Suppressor macrophage treated with lipopolysaccharide for 1 hour (primary cell): ENCODE measurements around the gene DNTT.

Source experiments
- DNase-seq, 3 donors: peaks; one replicate each; pipeline ENCODE4 v3.0.0-alpha.2; 2020 to 2022

DNTT gene

GRCh38 chr10:96311180-96311715 is 7.0 kb downstream of the DNTT start:
- no peak for DNase-seq

DNA sequence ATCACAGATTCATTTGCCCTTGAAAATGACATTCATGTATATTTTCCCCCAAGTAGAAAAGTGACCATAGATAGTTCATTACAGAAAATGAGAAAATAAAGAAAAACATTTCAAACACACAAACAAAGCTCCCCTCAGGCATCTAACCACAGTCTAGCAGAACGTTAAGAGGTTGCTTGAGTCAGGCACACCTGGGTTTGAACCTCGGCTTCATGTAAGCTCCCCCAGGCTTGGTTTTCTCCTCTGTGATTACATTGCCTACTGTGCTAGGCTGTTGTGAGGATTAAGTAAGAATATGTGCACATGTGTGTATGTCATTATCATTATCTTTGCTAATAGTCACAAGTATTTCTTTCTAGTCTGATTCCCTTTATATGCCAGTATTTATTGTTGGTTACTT is 9.1 kb downstream of the DNTT start:
- no peak for DNase-seq

DNA sequence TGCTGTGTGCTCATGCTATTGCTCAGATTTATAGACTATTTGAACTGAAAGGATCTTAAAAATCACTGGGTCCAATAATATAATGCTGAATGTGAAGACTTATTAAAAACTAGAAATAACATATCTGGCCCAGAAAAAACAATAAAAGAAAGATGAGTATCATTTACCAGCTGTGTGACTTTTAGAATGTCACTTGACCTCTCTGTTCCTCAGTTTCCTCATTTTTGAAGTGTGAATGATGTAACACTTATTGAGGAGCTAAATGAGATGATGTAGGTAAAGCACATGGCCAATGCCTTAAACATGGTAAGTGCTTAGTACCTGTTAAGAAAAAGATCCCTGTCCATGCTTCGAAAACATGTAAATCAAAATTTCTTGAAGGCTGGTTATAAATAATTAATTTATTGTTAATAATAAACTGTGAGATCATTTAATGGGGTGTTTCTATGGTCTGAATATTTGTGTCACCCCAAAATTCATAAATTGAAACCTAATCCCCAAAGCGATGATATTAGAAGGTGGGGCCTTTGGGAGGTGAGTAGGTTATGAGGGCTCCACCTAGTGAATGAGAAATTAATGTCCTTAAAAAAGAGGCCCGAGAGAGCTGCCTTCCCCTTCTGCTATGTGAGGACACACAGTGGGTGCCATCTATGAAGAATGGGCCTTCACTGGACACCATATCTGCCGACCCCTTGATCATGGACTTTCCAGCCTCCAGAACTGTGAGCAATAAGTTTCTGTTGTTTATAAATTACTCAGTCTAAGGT is 13.0 kb downstream of the DNTT start:
- DNase-seq, result no peak

DNA sequence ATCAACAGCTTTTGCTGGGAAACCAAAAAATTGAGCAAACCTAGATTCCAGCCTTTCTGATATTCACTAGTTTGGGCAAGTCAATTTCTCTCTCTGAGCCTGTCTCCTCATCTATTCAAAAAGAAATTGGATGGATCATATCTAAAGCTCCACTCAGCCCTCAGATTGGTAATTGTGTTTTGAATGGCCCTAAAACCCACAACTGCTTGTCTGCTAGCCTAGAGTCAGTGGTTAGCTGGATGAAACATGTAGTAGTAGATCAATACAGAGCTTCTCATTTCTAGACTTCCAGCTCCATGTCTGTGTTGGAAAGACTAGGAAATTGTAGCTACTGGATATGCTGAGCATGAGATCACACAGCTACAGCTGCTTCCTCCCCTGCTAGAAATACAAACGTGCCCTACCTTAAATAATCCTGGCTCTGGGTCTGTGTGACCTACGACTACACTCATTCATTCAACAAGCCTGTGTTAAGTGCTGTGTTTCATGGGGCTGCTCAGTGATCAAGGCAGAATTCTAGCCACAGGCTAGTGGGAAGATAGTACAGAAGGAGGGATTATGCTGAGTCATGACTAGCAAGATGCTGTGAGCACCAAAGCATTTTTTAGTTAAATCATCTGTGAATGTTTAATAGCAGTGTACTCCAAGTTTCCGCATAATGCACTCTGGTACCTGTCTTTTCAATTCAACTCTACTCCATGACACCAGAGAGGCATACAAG is 15.7 kb downstream of the DNTT start:
- DNase-seq, result no peak

GRCh38 chr10:96321822-96322221 is 17.6 kb downstream of the DNTT start:
- no peak for DNase-seq

- DNase-seq, result no peak
These were observed 18.0 kb downstream of the DNTT start for GRCh38 chr10:96322275-96322674.

DNA sequence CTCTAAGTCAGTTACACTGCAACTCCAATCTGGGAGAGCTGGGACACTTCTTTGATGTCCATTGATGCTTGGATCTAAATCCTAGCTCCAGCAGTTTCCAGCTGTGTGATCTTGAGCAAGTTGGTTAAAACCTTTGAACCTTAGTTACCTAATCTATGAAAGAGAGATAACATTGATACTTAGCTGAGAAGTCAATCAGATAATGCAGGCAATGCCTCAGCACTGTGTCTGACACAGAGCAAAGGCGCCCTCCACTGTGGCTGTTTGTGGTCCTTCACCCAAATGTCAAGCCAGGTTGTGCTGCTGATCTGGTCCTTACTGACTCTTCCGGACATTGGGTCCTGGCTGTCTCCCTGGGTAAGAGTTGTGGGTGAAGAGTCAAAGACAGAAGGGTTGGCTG is 20.2 kb downstream of the DNTT start:
- DNase-seq, result no peak

DNA sequence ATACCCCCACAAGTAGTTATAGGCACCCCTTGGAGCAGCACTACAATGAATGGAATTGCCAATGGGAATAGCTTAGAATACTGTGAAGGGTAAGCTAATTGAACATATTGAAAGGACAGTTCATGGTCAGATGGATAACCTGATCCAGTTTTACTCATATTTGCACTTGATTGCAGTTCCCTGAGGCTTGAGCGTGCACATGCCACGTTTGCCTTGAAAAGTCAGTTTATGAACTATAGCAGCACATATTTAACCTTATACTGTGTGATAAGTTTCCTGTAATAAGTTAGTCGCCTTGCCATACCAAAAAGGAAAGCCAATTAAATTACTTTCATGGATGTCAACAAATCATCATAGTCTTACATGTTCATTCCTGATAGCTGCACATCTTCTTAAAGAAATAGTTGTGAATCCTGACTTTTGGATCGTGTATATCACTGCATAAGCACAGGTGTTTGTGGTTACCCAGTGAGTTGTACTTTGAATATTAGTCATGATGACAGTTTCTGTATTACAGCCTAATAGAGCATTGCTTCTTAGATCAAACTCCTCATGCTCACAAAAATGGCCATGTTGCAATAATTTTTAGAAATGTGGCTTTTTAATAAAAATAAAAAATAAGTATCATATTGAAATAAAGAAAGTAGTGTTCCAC is 21.6 kb downstream of the DNTT start:
- no peak for DNase-seq

DNA sequence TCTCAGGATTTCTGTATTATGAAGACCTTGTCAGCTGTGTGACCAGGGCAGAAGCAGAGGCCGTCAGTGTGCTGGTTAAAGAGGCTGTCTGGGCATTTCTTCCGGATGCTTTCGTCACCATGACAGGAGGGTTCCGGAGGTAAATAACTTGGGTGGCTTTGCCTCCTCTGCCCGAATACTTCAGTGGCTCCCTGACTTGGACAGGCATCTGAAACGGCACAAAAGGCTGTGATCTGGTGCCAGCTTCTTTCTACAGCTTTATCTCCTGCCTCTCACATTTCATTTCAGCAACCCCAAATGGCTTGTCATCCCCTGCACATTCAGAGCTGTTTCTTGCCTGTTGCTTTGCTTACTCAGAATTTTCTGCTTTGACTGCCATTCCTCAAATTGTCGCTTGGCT is 23.2 kb downstream of the DNTT start:
- DNase-seq, result no peak

GRCh38 chr10:96333101-96333500 is 28.9 kb downstream of the DNTT start:
- DNase-seq, result no peak

DNA sequence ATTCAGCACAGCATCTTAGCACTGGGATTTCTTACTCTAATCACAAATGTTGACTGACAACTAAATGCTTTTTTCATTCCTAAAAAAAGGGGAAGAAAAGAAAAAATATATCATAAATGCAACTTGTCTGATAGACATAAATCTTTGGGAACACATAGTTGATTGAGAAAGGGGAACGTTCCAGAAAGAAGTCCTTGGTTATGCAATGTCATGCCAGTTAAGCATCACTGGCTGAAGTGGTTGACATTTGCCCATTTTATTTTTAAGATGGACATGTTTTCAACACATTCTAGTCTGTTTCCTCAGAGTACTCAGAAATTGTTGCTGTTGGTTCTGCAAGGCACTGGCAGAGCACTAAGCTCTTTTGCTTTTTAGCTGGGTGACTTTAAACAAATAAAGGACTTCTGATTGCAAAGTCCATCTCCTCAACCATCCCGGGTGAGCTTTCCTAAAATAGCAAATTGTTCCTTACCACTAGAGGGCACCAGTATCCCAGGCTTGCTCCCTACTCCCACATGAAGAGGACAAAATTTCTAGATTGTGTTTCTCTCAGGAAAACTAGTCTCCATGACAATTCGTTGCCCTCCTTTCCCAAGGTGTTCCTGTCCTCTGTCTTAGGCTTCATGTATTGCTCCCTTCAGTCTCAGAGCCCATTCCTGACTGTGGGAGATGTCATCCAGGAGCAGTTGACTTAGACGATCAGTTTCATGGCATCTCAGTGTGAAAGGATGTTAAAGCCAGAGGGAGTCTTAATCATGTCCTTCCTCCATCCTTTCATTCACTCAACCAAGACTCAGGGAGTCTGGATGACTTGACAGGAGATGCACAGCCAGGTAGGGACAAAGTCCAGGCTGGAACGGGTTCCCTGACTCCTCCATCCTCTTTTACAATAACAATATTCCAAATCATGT is 30.6 kb downstream of the DNTT start:
- peak; percentile 45 to 63 (median 59) for DNase-seq

DNA sequence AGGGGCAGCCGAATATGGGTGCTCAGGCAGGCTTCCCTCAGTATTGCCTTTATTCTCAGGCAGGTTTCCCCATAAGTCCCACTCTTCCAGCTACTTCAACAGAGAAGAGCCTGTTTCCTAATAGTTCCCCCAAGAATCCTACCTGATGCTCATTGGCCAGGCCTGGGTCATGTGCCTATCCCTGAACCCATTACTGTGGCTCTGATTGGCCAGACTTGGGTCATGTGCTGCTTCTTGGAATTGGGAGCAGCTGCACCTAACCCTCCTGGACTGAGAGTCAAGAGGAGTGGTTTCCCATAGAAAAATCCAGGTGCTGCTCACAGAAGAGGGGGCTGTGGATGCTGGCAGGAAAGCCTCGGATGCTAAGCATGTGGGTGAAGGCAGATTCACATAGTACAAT is 32.9 kb downstream of the DNTT start:
- DNase-seq, result no peak

DNA sequence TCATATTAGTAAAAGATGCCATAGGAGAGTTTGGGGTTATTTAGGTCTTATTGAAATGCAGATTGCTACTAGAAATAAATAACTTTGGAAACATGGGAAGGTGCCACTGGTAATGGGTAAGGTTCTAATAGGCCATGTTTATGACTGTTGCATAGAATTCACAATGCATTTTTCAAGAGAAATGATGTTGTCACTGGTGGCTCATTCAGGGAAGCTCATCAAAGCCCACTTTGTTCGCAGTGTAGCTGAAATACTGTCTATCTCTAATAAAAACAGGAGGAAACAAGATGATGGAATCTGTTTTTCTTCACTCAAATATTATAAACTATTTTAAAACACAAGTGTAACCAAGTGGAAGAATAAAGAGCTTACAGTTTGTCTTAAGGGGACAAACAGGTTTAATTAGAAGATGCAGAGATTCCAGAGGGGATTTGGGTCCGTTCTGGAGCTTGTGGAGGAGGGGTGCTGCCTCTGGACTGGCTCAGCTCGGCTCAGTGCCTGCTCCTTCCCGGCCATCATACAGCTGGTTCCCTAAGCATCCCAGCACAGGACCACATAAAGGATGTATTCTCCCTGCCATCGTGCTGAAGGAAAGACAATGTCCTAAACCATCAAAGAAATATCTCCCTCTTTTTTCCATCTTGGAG is 34.2 kb downstream of the DNTT start:
- DNase-seq, result no peak

DNA sequence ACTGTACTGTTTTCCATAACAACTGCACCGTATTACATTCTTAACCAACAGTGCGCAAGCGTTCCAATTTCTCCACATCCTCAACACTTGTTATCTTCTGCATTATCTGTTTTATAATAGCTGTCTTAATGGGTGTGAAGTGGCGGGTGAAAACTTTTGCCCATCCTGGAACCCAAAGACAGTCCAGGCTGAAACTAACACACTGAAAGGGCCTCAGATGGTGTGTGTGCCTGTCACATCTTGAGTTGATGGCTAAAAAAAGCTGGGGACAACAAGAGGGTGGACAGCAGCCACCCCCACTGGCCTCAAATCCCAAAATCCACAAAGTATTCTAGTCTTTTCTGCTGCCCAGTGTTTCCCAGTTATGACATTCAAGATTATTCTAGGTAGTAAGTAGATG is 35.1 kb downstream of the DNTT start:
- DNase-seq, result no peak

GRCh38 chr10:96339956-96340904 is 36.0 kb downstream of the DNTT start:
- DNase-seq, result peak; percentile 68 to 82 (median 80)

- no peak for DNase-seq
These were observed 37.3 kb downstream of the DNTT start for GRCh38 chr10:96341219-96342182.

GRCh38 chr10:96342402-96342801 is 38.2 kb downstream of the DNTT start:
- no peak for DNase-seq

GRCh38 chr10:96344178-96344577 is 39.9 kb downstream of the DNTT start:
- DNase-seq, result no peak

DNA sequence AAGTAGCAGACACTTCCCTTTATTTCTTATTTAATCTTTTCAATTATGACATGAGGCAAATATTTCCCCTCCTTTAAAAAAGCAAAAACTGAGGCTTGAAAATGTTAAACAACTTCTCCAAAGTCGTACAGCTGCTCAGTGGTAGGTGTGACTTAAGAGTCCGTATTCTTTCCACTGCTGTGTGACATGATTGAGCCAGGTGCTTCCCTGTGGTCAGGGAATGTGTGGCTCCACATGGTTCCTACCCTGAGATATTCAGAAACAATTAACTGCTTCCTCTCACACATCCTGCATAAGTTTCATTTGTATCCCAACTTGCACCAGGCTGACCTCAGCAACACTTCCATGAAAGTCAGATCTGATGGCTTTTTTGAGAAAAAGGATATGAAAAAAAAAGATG is 41.0 kb downstream of the DNTT start:
- no peak for DNase-seq

GRCh38 chr10:96346295-96346694 is 42.1 kb downstream of the DNTT start:
- no peak for DNase-seq
